ENCODE data around the gene GPRASP2. TPM values are rescaled to one million over a fixed set of nuclear protein-coding genes. Genes with fewer than 3 reads are reported as not detected.
A peak's percentile ranks its signal among the peaks of the same experiment; 100 is the strongest.

GPRASP2 gene
- total and polyA plus RNA-seq, 7 experiments from 2014 or later, result 0.29 to 9.3 (median 4.4) TPM

GRCh38 chrX:102727761-102728160, 15.5 kb downstream of the GPRASP2 start:
- DNase-seq (no peak), ATAC-seq (no peak)
- H3K36me3 ChIP-seq (ENCODE audit: control insufficient read depth in 2 of 3, insufficient read depth in 3 of 3, low read length in 3 of 3), result no peaks in the 10 kb centered on the region
- no peak overlapping the region for H3K4me3 ChIP-seq (ENCODE audit: low read length)
- Mint-ChIP-seq H3K4me3 (no peak overlapping the region), H3K9me3 (no peaks in the 10 kb centered on the region), H3K36me3 (peaks cover 0 to 4% (median 0%) of the 10 kb centered on the region in 5 donors), H3K27me3 (no peaks in the 10 kb centered on the region), H3K27ac (no peak overlapping the region), H3K4me1 (peaks cover 0 to 5% (median 0%) of the 10 kb centered on the region in 7 donors)
- ChIA-PET POLR2A (no interaction called here), CTCF (no interaction called here)
- no peaks in the 10 kb centered on the region for H3K27me3 ChIP-seq (ENCODE audit: control insufficient read depth in 2 of 2, insufficient read depth in 2 of 2, low read length in 2 of 2)
- H3K4me1 ChIP-seq (ENCODE audit: control insufficient read depth in 2 of 2, insufficient read depth in 2 of 2, low read length in 2 of 2), result no peaks in the 10 kb centered on the region
- no peak overlapping the region for H3K27ac ChIP-seq (ENCODE audit: low read depth, low read length)
- intact Hi-C loops (cut with micrococcal nuclease), result no loop called here
- H3K9me3 ChIP-seq (ENCODE audit: control insufficient read depth in 2 of 3, low read length in 3 of 3), result no peaks in the 10 kb centered on the region

GRCh38 chrX:102728646-102729045, 16.4 kb downstream of the GPRASP2 start:
- intact Hi-C loops (cut with micrococcal nuclease), result no loop called here
- no peak overlapping the region for H3K4me3 ChIP-seq (ENCODE audit: low read length)
- Mint-ChIP-seq H3K27me3 (no peaks in the 10 kb centered on the region), H3K4me1 (peaks cover 0 to 3% (median 0%) of the 10 kb centered on the region in 7 donors), H3K9me3 (no peaks in the 10 kb centered on the region), H3K4me3 (no peak overlapping the region), H3K27ac (no peak overlapping the region), H3K36me3 (peaks cover 0 to 4% (median 0%) of the 10 kb centered on the region in 5 donors)
- H3K27me3 ChIP-seq (ENCODE audit: control insufficient read depth in 2 of 2, insufficient read depth in 2 of 2, low read length in 2 of 2), result no peaks in the 10 kb centered on the region
- no peak for ATAC-seq
- ChIA-PET CTCF (no interaction called here), POLR2A (no interaction called here)
- no peak for DNase-seq
- no peaks in the 10 kb centered on the region for H3K36me3 ChIP-seq (ENCODE audit: control insufficient read depth in 2 of 3, insufficient read depth in 3 of 3, low read length in 3 of 3)
- H3K27ac ChIP-seq (ENCODE audit: low read depth, low read length), result no peak overlapping the region
- H3K4me1 ChIP-seq (ENCODE audit: control insufficient read depth in 2 of 2, insufficient read depth in 2 of 2, low read length in 2 of 2), result no peaks in the 10 kb centered on the region
- no peaks in the 10 kb centered on the region for H3K9me3 ChIP-seq (ENCODE audit: control insufficient read depth in 2 of 3, low read length in 3 of 3)

GRCh38 chrX:102739657-102740056, 27.4 kb downstream of the GPRASP2 start:
- Mint-ChIP-seq H3K4me1 (peaks cover 0 to 4% (median 0%) of the 10 kb centered on the region in 7 donors), H3K4me3 (no peak overlapping the region), H3K9me3 (no peaks in the 10 kb centered on the region), H3K27ac (no peak overlapping the region), H3K27me3 (no peaks in the 10 kb centered on the region), H3K36me3 (peaks cover 0 to 3% (median 0%) of the 10 kb centered on the region in 5 donors)
- Histone ChIP-seq H3K4me1 (ENCODE audit: control insufficient read depth in 2 of 2, insufficient read depth in 2 of 2, low read length in 2 of 2) (no peaks in the 10 kb centered on the region), H3K4me3 (ENCODE audit: low read length) (no peak overlapping the region), H3K36me3 (ENCODE audit: control insufficient read depth in 2 of 3, insufficient read depth in 3 of 3, low read length in 3 of 3) (no peaks in the 10 kb centered on the region), H3K27ac (ENCODE audit: low read depth, low read length) (no peak overlapping the region), H3K9me3 (ENCODE audit: control insufficient read depth in 2 of 3, low read length in 3 of 3) (no peaks in the 10 kb centered on the region), H3K27me3 (ENCODE audit: control insufficient read depth in 2 of 2, insufficient read depth in 2 of 2, low read length in 2 of 2) (no peaks in the 10 kb centered on the region)
- DNase-seq (no peak), ATAC-seq (no peak)
- ChIA-PET POLR2A (no interaction called here), CTCF (no interaction called here)
- intact Hi-C loops (cut with micrococcal nuclease), result no loop called here

DNA sequence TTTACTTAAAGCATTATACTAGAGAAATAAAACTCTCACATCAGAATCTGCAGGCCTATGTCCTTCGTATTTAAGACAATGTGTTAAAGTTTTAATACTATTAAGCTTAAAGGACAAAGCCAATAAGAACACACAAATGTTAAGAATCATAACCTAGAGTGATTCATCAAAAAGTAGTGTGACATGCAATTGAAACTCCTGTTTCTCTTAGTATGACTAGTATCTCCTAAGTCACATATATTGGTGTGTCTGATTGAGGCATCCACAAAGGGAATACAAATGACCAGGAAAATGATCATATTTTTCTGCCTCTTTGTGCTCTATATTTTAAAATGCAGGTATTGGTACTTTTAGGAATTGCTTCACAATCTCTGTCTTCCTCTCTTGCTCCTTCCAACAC, 32.1 kb downstream of the GPRASP2 start:
- no peaks in the 10 kb centered on the region for H3K9me3 ChIP-seq (ENCODE audit: control insufficient read depth in 2 of 3, low read length in 3 of 3)
- ChIA-PET POLR2A (no interaction called here), CTCF (no interaction called here)
- no peaks in the 10 kb centered on the region for H3K4me1 ChIP-seq (ENCODE audit: control insufficient read depth in 2 of 2, insufficient read depth in 2 of 2, low read length in 2 of 2)
- no peak overlapping the region for H3K4me3 ChIP-seq (ENCODE audit: low read length)
- no peaks in the 10 kb centered on the region for H3K9me3 Mint-ChIP-seq
- DNase-seq, result no peak
- no peaks in the 10 kb centered on the region for H3K36me3 ChIP-seq (ENCODE audit: control insufficient read depth in 2 of 3, insufficient read depth in 3 of 3, low read length in 3 of 3)
- peaks cover 0 to 5% (median 0%) of the 10 kb centered on the region in 7 donors for H3K4me1 Mint-ChIP-seq
- H3K36me3 Mint-ChIP-seq, result no peaks in the 10 kb centered on the region
- no peak overlapping the region for H3K27ac ChIP-seq (ENCODE audit: low read depth, low read length)
- intact Hi-C loops (cut with micrococcal nuclease), result no loop called here
- peaks cover 0 to 3% (median 0%) of the 10 kb centered on the region in 5 donors for H3K27me3 Mint-ChIP-seq
- no peak for ATAC-seq
- peak overlapping the region in 1 of 10 donors; percentile 90 for H3K4me3 Mint-ChIP-seq
- no peaks in the 10 kb centered on the region for H3K27me3 ChIP-seq (ENCODE audit: control insufficient read depth in 2 of 2, insufficient read depth in 2 of 2, low read length in 2 of 2)
- no peak overlapping the region for H3K27ac Mint-ChIP-seq

- ChIA-PET POLR2A (no interaction called here), CTCF (no interaction called here)
- ATAC-seq (no peak), DNase-seq (no peak)
- no peak overlapping the region for H3K4me3 ChIP-seq (ENCODE audit: low read length)
- H3K9me3 ChIP-seq (ENCODE audit: control insufficient read depth in 2 of 3, low read length in 3 of 3), result no peaks in the 10 kb centered on the region
- no peaks in the 10 kb centered on the region for H3K36me3 ChIP-seq (ENCODE audit: control insufficient read depth in 2 of 3, insufficient read depth in 3 of 3, low read length in 3 of 3)
- intact Hi-C loops (cut with micrococcal nuclease), result no loop called here
- H3K36me3 Mint-ChIP-seq, result no peaks in the 10 kb centered on the region
- no peak overlapping the region for H3K27ac ChIP-seq (ENCODE audit: low read depth, low read length)
- H3K27me3 Mint-ChIP-seq, result peaks cover 0 to 3% (median 0%) of the 10 kb centered on the region in 5 donors
- H3K4me1 ChIP-seq (ENCODE audit: control insufficient read depth in 2 of 2, insufficient read depth in 2 of 2, low read length in 2 of 2), result no peaks in the 10 kb centered on the region
- peaks cover 0 to 5% (median 0%) of the 10 kb centered on the region in 7 donors for H3K4me1 Mint-ChIP-seq
- H3K27ac Mint-ChIP-seq, result peak overlapping the region in 1 of 9 donors; percentile 37
- no peaks in the 10 kb centered on the region for H3K9me3 Mint-ChIP-seq
- no peaks in the 10 kb centered on the region for H3K27me3 ChIP-seq (ENCODE audit: control insufficient read depth in 2 of 2, insufficient read depth in 2 of 2, low read length in 2 of 2)
- peak overlapping the region in 9 of 10 donors; percentile 35 to 90 (median 87) for H3K4me3 Mint-ChIP-seq
These were observed 33.2 kb downstream of the GPRASP2 start for GRCh38 chrX:102745513-102745856.

- H3K36me3 Mint-ChIP-seq, result no peaks in the 10 kb centered on the region
- ATAC-seq, result peak; percentile 53
- H3K9me3 Mint-ChIP-seq, result no peaks in the 10 kb centered on the region
- H3K27ac ChIP-seq (ENCODE audit: low read depth, low read length), result no peak overlapping the region
- peaks cover 0 to 3% (median 0%) of the 10 kb centered on the region in 5 donors for H3K27me3 Mint-ChIP-seq
- ChIA-PET POLR2A (no interaction called here), CTCF (no interaction called here)
- intact Hi-C loops (cut with micrococcal nuclease), result no loop called here
- no peaks in the 10 kb centered on the region for H3K27me3 ChIP-seq (ENCODE audit: control insufficient read depth in 2 of 2, insufficient read depth in 2 of 2, low read length in 2 of 2)
- DNase-seq, result peak in 7 of 9 donors; percentile 6 to 21 (median 14)
- H3K4me3 Mint-ChIP-seq, result peak overlapping the region; percentile 82 to 91 (median 88)
- H3K9me3 ChIP-seq (ENCODE audit: control insufficient read depth in 2 of 3, low read length in 3 of 3), result no peaks in the 10 kb centered on the region
- H3K36me3 ChIP-seq (ENCODE audit: control insufficient read depth in 2 of 3, insufficient read depth in 3 of 3, low read length in 3 of 3), result no peaks in the 10 kb centered on the region
- peaks cover 0 to 5% (median 0%) of the 10 kb centered on the region in 7 donors for H3K4me1 Mint-ChIP-seq
- peak overlapping the region; percentile 43 for H3K4me3 ChIP-seq (ENCODE audit: low read length)
- H3K4me1 ChIP-seq (ENCODE audit: control insufficient read depth in 2 of 2, insufficient read depth in 2 of 2, low read length in 2 of 2), result no peaks in the 10 kb centered on the region
- peak overlapping the region in 1 of 9 donors; percentile 37 for H3K27ac Mint-ChIP-seq
These were observed 33.8 kb downstream of the GPRASP2 start for GRCh38 chrX:102745857-102746584.

- Histone ChIP-seq H3K4me1 (ENCODE audit: control insufficient read depth in 2 of 2, insufficient read depth in 2 of 2, low read length in 2 of 2) (no peaks in the 10 kb centered on the region), H3K36me3 (ENCODE audit: control insufficient read depth in 2 of 3, insufficient read depth in 3 of 3, low read length in 3 of 3) (no peaks in the 10 kb centered on the region), H3K9me3 (ENCODE audit: control insufficient read depth in 2 of 3, low read length in 3 of 3) (no peaks in the 10 kb centered on the region), H3K4me3 (ENCODE audit: low read length) (no peak overlapping the region), H3K27ac (ENCODE audit: low read depth, low read length) (no peak overlapping the region), H3K27me3 (ENCODE audit: control insufficient read depth in 2 of 2, insufficient read depth in 2 of 2, low read length in 2 of 2) (no peaks in the 10 kb centered on the region)
- H3K9me3 Mint-ChIP-seq, result no peaks in the 10 kb centered on the region
- intact Hi-C loops (cut with micrococcal nuclease), result loop anchor here (5.0 to 10.0 kb wide), 5 partner anchors 50 to 608 kb away; partner anchors contain the start of genes BEX5 (in 1 of the 2), GPRASP1 (in 1 of the 2) and GPRASP2 (in 1 of the 2)
- H3K27ac Mint-ChIP-seq, result no peak overlapping the region
- DNase-seq (no peak), ATAC-seq (no peak)
- no peaks in the 10 kb centered on the region for H3K36me3 Mint-ChIP-seq
- H3K4me1 Mint-ChIP-seq, result peaks cover 0 to 13% (median 7%) of the 10 kb centered on the region in 7 donors
- no peaks in the 10 kb centered on the region for H3K27me3 Mint-ChIP-seq
- H3K4me3 Mint-ChIP-seq, result no peak overlapping the region
- ChIA-PET POLR2A (no interaction called here), CTCF (no interaction called here)
These were observed 53.0 kb downstream of the GPRASP2 start for GRCh38 chrX:102765217-102765616.

Data from naive thymus-derived CD4-positive, alpha-beta T cell (primary cell).